Measurements from ENCODE around the gene CHRD. TPM values are rescaled to one million over a fixed set of nuclear protein-coding genes. Genes with fewer than 3 reads are reported as not detected.
A peak's percentile ranks its signal among the peaks of the same experiment; 100 is the strongest.
"Not testable (repeated sequence)": the region's sequence is repeated elsewhere in the genome, so short reads cannot be mapped to it uniquely, and the experiment has no call there.

Gene CHRD
- 1 to 10 TPM; 8.2 to 9.9 (median 8.9) TPM for polyA plus RNA-seq (ENCODE audit: insufficient read length in 3 of 3)

- DNase-seq (ENCODE audit: low read depth in 3 of 3, low spot score in 2 of 3): no peak
Measured at GRCh38 chr3:184379358-184380184, at the start of gene CHRD. Gene CHRD, plus strand, starts transcription at chr3:184380054. Its CDS starts 265 bp downstream, at chr3:184380319.

- DNase-seq (ENCODE audit: low read depth in 3 of 3, low spot score in 2 of 3): no peak
Measured at GRCh38 chr3:184332370-184333090, 47.3 kb upstream of the CHRD start.

GRCh38 chr3:184333190-184333589, 46.7 kb upstream of the CHRD start:
- no peak for DNase-seq (ENCODE audit: low read depth in 3 of 3, low spot score in 2 of 3)

- DNase-seq (ENCODE audit: low read depth in 3 of 3, low spot score in 2 of 3): no peak
Measured at GRCh38 chr3:184333700-184334099, 46.2 kb upstream of the CHRD start.

- no peak for DNase-seq (ENCODE audit: low read depth in 3 of 3, low spot score in 2 of 3)
Measured at GRCh38 chr3:184334470-184335158, 45.2 kb upstream of the CHRD start.

- no peak for DNase-seq (ENCODE audit: low read depth in 3 of 3, low spot score in 2 of 3)
Measured at GRCh38 chr3:184335291-184335660, 44.6 kb upstream of the CHRD start.

- no peak for DNase-seq (ENCODE audit: low read depth in 3 of 3, low spot score in 2 of 3)
Measured at GRCh38 chr3:184335661-184336546, 44.0 kb upstream of the CHRD start.

- DNase-seq (ENCODE audit: low read depth in 3 of 3, low spot score in 2 of 3): no peak
Measured at GRCh38 chr3:184336547-184337398, 43.1 kb upstream of the CHRD start.

GRCh38 chr3:184337399-184337714, 42.5 kb upstream of the CHRD start, which contains the start of gene FAM131A:
Gene FAM131A, plus strand, starts transcription at chr3:184337600. Its CDS starts 31 bp downstream, at chr3:184337631.
- DNase-seq (ENCODE audit: low read depth in 3 of 3, low spot score in 2 of 3): no peak

- no peak for DNase-seq (ENCODE audit: low read depth in 3 of 3, low spot score in 2 of 3)
Measured at GRCh38 chr3:184337981-184338380, 41.9 kb upstream of the CHRD start.

GRCh38 chr3:184338511-184338945, 41.3 kb upstream of the CHRD start:
- no peak for DNase-seq (ENCODE audit: low read depth in 3 of 3, low spot score in 2 of 3)

- no peak for DNase-seq (ENCODE audit: low read depth in 3 of 3, low spot score in 2 of 3)
Measured at GRCh38 chr3:184339001-184339400, 40.9 kb upstream of the CHRD start.

- DNase-seq (ENCODE audit: low read depth in 3 of 3, low spot score in 2 of 3): not testable (repeated sequence)
Measured at GRCh38 chr3:184339451-184340135, 40.3 kb upstream of the CHRD start.

GRCh38 chr3:184341925-184342324, 37.9 kb upstream of the CHRD start:
- no peak for DNase-seq (ENCODE audit: low read depth in 3 of 3, low spot score in 2 of 3)

GRCh38 chr3:184343200-184343876, 36.5 kb upstream of the CHRD start:
- DNase-seq (ENCODE audit: low read depth in 3 of 3, low spot score in 2 of 3): no peak

- DNase-seq (ENCODE audit: low read depth in 3 of 3, low spot score in 2 of 3): no peak
Measured at GRCh38 chr3:184344579-184345316, 35.1 kb upstream of the CHRD start.

GRCh38 chr3:184345317-184346144, 34.3 kb upstream of the CHRD start:
- peak in 1 of 3 donors; percentile 34 for DNase-seq (ENCODE audit: low read depth in 3 of 3, low spot score in 2 of 3)

Data from right renal cortex interstitium (tissue), 3 donors.